HEK293 (cell line): Measurements from ENCODE around the gene ATP8A2.

Source experiments
- CTCF ChIA-PET: fragments of 350-600 bp; formaldehyde crosslinking; extraction: SDS; loops from one replicate; lab custom pipeline; 2021; ENCODE audit warnings: antibody characterized with exemption; lab: Yijun Ruan, JAX
- POLR2A ChIA-PET: fragments of 300-600 bp; formaldehyde crosslinking; extraction: SDS; loops from one replicate; lab custom pipeline; 2020; ENCODE audit warnings: antibody characterized with exemption, inconsistent platforms; lab: Yijun Ruan, JAX
- H3K27ac ChIP-seq: fragments of 200-500 bp; sonication (Bioruptor generic); 2 replicates; pipeline ENCODE4 v1.5.1; 2014; ENCODE audit warnings: low read depth, low read length, control low read depth, inconsistent platforms; ENCODE audit errors: extremely low read depth
- H3K36me3 ChIP-seq, 2 experiments: fragments of 200-500 bp in 1 of 2; sonication (Bioruptor generic) in 1 of 2; 1 replicate in 1 of 2; 2 replicates in 1 of 2; pipeline ENCODE4 v1.5.1; 2014 to 2017; ENCODE audit warnings: inconsistent platforms in 2 of 2, low read length in 2 of 2; ENCODE audit not compliant: control insufficient read depth in 2 of 2, insufficient read depth in 1 of 2
- H3K4me1 ChIP-seq: fragments of 200-500 bp; sonication (Bioruptor generic); 2 replicates; pipeline ENCODE4 v1.5.1; 2014; ENCODE audit warnings: mild to moderate bottlenecking, low read length, inconsistent platforms; ENCODE audit not compliant: control insufficient read depth, insufficient read depth
- H3K4me3 ChIP-seq: 2 replicates; pipeline ENCODE4 v1.5.1; 2011; ENCODE audit warnings: low read depth, mild to moderate bottlenecking, control low read depth, low read length, moderate library complexity
- H3K9me3 ChIP-seq: fragments of 200-500 bp; sonication (Bioruptor generic); 2 replicates; pipeline ENCODE4 v1.5.1; 2014; ENCODE audit warnings: low read depth, low read length, inconsistent platforms; ENCODE audit not compliant: control insufficient read depth, insufficient read depth
- OVOL3 ChIP-seq: fragments of 450-650 bp; formaldehyde crosslinking; IDR thresholded peaks from 2 replicates; pipeline ENCODE4 v1.5.1; 2016; ENCODE audit warnings: missing biosample characterization, missing genetic modification characterization
- PRDM4 ChIP-seq: fragments of 450-650 bp; formaldehyde crosslinking; IDR thresholded peaks from 2 replicates; pipeline ENCODE4 v1.5.1; 2017; ENCODE audit warnings: missing biosample characterization, missing genetic modification characterization
- ZBTB26 ChIP-seq: fragments of 450-650 bp; formaldehyde crosslinking; optimal IDR thresholded peaks from 2 replicates; pipeline ENCODE3; 2016; ENCODE audit warnings: missing biosample characterization, mild to moderate bottlenecking, missing genetic modification characterization
- ZNF132 ChIP-seq: fragments of 450-650 bp; formaldehyde crosslinking; IDR thresholded peaks from 2 replicates; pipeline ENCODE4 v1.5.1; 2017; ENCODE audit warnings: missing biosample characterization, missing genetic modification characterization, borderline replicate concordance
- ZNF138 ChIP-seq: fragments of 450-650 bp; formaldehyde crosslinking; IDR thresholded peaks from 2 replicates; pipeline ENCODE4 v1.5.1; 2016; ENCODE audit warnings: missing biosample characterization, missing genetic modification characterization, borderline replicate concordance
- ZNF169 ChIP-seq: fragments of 450-650 bp; formaldehyde crosslinking; IDR thresholded peaks from 2 replicates; pipeline ENCODE4 v1.5.1; 2016; ENCODE audit warnings: missing biosample characterization, missing genetic modification characterization
- ZNF19 ChIP-seq: fragments of 450-650 bp; formaldehyde crosslinking; IDR thresholded peaks from 2 replicates; pipeline ENCODE4; 2016; ENCODE audit warnings: missing biosample characterization, missing genetic modification characterization, low read depth
- ZNF23 ChIP-seq: fragments of 450-650 bp; formaldehyde crosslinking; IDR thresholded peaks from 2 replicates; pipeline ENCODE4 v1.5.1; 2016; ENCODE audit warnings: missing biosample characterization, missing genetic modification characterization, borderline replicate concordance
- ZNF302 ChIP-seq: fragments of 450-650 bp; formaldehyde crosslinking; IDR thresholded peaks from 2 replicates; pipeline ENCODE4 v1.5.1; 2016; ENCODE audit warnings: missing biosample characterization, missing genetic modification characterization, low read depth
- ZNF311 ChIP-seq: fragments of 450-650 bp; formaldehyde crosslinking; IDR thresholded peaks from 2 replicates; pipeline ENCODE4 v1.5.1; 2017; ENCODE audit warnings: missing biosample characterization, missing genetic modification characterization, borderline replicate concordance
- ZNF350 ChIP-seq: fragments of 450-650 bp; formaldehyde crosslinking; IDR thresholded peaks from 2 replicates; pipeline ENCODE4 v1.5.0; 2017; ENCODE audit warnings: missing biosample characterization, mild to moderate bottlenecking, missing genetic modification characterization
- ZNF701 ChIP-seq: fragments of 450-650 bp; formaldehyde crosslinking; IDR thresholded peaks from 2 replicates; pipeline ENCODE4 v1.5.1; 2016; ENCODE audit warnings: missing biosample characterization, missing genetic modification characterization
- ZSCAN4 ChIP-seq: fragments of 450-650 bp; formaldehyde crosslinking; IDR thresholded peaks from 2 replicates; pipeline ENCODE4 v1.5.1; 2017; ENCODE audit warnings: missing biosample characterization, missing genetic modification characterization
- TF ChIP-seq, protein P1 (sequence below): sonication (generic); formaldehyde crosslinking; IDR thresholded peaks from 2 replicates; pipeline ENCODE4 v1.8.1; 2022; ENCODE audit warnings: mild to moderate bottlenecking, moderate library complexity, missing genetic modification reagents
- TF ChIP-seq, protein P2 (sequence below): fragments of 450-650 bp; formaldehyde crosslinking; IDR thresholded peaks from 2 replicates; pipeline ENCODE4 v1.5.1; 2016; ENCODE audit warnings: missing biosample characterization, missing genetic modification characterization, borderline replicate concordance

The ATP8A2 gene

GRCh38 chr13:25806264-25806974 lies 434.6 kb downstream of the ATP8A2 start:
- TF ChIP-seq, protein P1, sequence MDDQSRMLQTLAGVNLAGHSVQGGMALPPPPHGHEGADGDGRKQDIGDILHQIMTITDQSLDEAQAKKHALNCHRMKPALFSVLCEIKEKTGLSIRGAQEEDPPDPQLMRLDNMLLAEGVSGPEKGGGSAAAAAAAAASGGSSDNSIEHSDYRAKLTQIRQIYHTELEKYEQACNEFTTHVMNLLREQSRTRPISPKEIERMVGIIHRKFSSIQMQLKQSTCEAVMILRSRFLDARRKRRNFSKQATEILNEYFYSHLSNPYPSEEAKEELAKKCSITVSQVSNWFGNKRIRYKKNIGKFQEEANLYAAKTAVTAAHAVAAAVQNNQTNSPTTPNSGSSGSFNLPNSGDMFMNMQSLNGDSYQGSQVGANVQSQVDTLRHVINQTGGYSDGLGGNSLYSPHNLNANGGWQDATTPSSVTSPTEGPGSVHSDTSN (CRISPR knock-in tag): no peak
- no peak for TF ChIP-seq ZNF350
- TF ChIP-seq ZNF701: no peak

GRCh38 chr13:25807562-25807961 lies 435.8 kb downstream of the ATP8A2 start:
- TF ChIP-seq ZNF19 (tag by site-specific recombination) (no peak), ZSCAN4 (tag by site-specific recombination) (no peak)
- ChIA-PET CTCF (interaction anchor here (0.6 kb wide), 1 partner anchor 15 kb away, joined by 3 read pairs; no protein-coding TSS in a partner anchor), POLR2A (no interaction called here)
- Histone ChIP-seq H3K4me1 (no peaks in the 10 kb centered on the region), H3K4me3 (no peak overlapping the region), H3K36me3 (no peaks in the 10 kb centered on the region), H3K27ac (no peak overlapping the region), H3K9me3 (no peaks in the 10 kb centered on the region)

More at GRCh38 chr13:25806264-25806974, 434.6 kb downstream of the ATP8A2 start:
- no peaks in the 10 kb centered on the region for H3K36me3 ChIP-seq
- ChIA-PET CTCF (no interaction called here), POLR2A (no interaction called here)
- no peaks in the 10 kb centered on the region for H3K9me3 ChIP-seq
- H3K4me3 ChIP-seq: no peak overlapping the region
- no peaks in the 10 kb centered on the region for H3K4me1 ChIP-seq
- H3K27ac ChIP-seq: no peak overlapping the region

DNA sequence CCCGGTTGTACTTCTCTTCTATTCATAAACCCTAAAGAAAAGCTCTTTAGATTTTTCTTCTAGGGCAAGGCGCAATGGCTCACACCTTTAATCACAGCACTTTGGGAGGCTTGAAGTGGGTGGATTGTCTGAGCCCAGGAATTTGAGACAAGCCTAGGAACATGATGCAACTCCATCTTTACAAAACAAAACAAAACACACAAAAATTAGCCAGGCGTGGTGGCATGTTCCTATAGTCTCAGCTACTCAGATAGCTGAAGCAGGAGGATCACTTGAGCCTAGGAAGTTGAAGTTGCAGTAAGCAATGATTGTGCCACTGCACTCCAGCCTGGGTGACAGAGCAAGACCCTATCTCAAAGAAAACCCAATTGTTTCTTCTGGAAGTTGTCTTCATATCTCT lies 439.7 kb downstream of the ATP8A2 start:
- no peak overlapping the region for H3K27ac ChIP-seq
- no peaks in the 10 kb centered on the region for H3K4me1 ChIP-seq
- ChIA-PET CTCF (no interaction called here), POLR2A (no interaction called here)
- no peak overlapping the region for H3K4me3 ChIP-seq
- H3K36me3 ChIP-seq: no peaks in the 10 kb centered on the region
- TF ChIP-seq OVOL3 (tag by site-specific recombination): no peak
- no peak for TF ChIP-seq ZNF132 (tag by site-specific recombination)
- TF ChIP-seq ZBTB26: no peak
- TF ChIP-seq ZNF169 (tag by site-specific recombination): no peak
- H3K9me3 ChIP-seq: no peaks in the 10 kb centered on the region

DNA sequence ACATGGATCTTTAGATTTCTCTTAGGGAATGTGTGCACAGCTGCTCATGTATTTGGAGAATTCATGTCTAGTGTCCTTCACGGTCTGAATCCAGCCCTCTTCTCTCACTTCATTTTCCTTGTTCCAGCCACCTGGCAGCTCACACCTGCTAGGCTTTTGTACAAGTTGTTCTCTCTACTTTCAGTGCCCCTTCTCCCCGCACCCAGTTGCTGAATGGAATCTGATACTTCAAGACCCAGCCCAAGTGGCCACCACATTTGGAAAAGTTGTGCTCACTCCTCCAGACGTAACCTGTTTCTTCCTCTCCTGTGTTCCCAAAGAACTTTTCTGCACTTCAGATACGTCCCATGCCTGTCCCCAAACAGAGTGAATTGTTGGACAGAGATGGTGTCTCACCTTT lies 444.5 kb downstream of the ATP8A2 start:
- POLR2A ChIA-PET: no interaction called here
- no peaks in the 10 kb centered on the region for H3K36me3 ChIP-seq
- H3K9me3 ChIP-seq: no peaks in the 10 kb centered on the region
- H3K4me1 ChIP-seq: no peaks in the 10 kb centered on the region
- CTCF ChIA-PET: interaction anchor here (0.6 kb wide), 1 partner anchor 116 kb away, joined by 3 read pairs; no protein-coding TSS in a partner anchor
- H3K27ac ChIP-seq: no peak overlapping the region
- H3K4me3 ChIP-seq: no peak overlapping the region
- TF ChIP-seq ZSCAN4 (tag by site-specific recombination) (no peak), PRDM4 (no peak), ZNF302 (tag by site-specific recombination) (no peak), ZNF23 (tag by site-specific recombination) (no peak), ZNF311 (no peak), ZNF138 (tag by site-specific recombination) (no peak)
- TF ChIP-seq, protein P2, sequence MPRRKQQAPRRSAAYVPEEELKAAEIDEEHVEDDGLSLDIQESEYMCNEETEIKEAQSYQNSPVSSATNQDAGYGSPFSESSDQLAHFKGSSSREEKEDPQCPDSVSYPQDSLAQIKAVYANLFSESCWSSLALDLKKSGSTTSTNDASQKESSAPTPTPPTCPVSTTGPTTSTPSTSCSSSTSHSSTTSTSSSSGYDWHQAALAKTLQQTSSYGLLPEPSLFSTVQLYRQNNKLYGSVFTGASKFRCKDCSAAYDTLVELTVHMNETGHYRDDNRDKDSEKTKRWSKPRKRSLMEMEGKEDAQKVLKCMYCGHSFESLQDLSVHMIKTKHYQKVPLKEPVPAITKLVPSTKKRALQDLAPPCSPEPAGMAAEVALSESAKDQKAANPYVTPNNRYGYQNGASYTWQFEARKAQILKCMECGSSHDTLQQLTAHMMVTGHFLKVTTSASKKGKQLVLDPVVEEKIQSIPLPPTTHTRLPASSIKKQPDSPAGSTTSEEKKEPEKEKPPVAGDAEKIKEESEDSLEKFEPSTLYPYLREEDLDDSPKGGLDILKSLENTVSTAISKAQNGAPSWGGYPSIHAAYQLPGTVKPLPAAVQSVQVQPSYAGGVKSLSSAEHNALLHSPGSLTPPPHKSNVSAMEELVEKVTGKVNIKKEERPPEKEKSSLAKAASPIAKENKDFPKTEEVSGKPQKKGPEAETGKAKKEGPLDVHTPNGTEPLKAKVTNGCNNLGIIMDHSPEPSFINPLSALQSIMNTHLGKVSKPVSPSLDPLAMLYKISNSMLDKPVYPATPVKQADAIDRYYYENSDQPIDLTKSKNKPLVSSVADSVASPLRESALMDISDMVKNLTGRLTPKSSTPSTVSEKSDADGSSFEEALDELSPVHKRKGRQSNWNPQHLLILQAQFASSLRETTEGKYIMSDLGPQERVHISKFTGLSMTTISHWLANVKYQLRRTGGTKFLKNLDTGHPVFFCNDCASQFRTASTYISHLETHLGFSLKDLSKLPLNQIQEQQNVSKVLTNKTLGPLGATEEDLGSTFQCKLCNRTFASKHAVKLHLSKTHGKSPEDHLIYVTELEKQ (tag by site-specific recombination): no peak
